Peyer's patch (tissue), 4 donors: ENCODE measurements around the gene MAGIX.

Experiments
- CTCF ChIP-seq, 6 experiments: fragments of 450-650 bp in 4 of 6; fragments of 200-600 bp in 2 of 6; sonication (generic) in 1 of 6; IDR thresholded peaks; one replicate each; pipeline ENCODE4 v1.5.1; 2017 to 2019; ENCODE audit warnings: antibody characterized with exemption in 6 of 6, mild to moderate bottlenecking in 3 of 6, moderate library complexity in 1 of 6
- POLR2A ChIP-seq, 2 donors: fragments of 450-650 bp; IDR thresholded peaks; one replicate each; pipeline ENCODE4 v1.5.1; 2017; ENCODE audit warnings: antibody characterized with exemption in 2 of 2, mild to moderate bottlenecking in 2 of 2, moderate library complexity in 2 of 2

- TF ChIP-seq POLR2A (IDR thresholded peaks at IDR 0.05) = no peak
- TF ChIP-seq CTCF (IDR thresholded peaks at IDR 0.05) = no peak
Observed at GRCh38 chrX:49187526-49187925, 25.0 kb downstream of the MAGIX start.
